AG10803 (cell line): ENCODE data around the gene EEF2.
"Not testable (repeated sequence)": the region's sequence is repeated elsewhere in the genome, so short reads cannot be mapped to it uniquely, and the experiment has no call there.

ENCODE experiments used
- DNase-seq: peaks from one replicate; pipeline ENCODE4 v3.0.0; 2010; ENCODE audit warnings: low read depth
- H3K4me3 ChIP-seq: 2 replicates; pipeline ENCODE4 v1.5.1; 2011; ENCODE audit warnings: mild to moderate bottlenecking, low read length, control low read depth
- CTCF ChIP-seq: conservative IDR thresholded peaks from 2 replicates; pipeline ENCODE4 v1.5.1; 2011; ENCODE audit warnings: mild to moderate bottlenecking, low read length, control low read depth, inconsistent platforms

EEF2 gene

GRCh38 chr19:3970808-3971598, 14.3 kb downstream of the EEF2 start, which contains the start of gene DAPK3:
TSS of gene DAPK3 (minus strand) at chr19:3971099. CDS start at chr19:3969735, 1,364 bp downstream.
- peak within 1 kb of the TSS; percentile 94 for H3K4me3 ChIP-seq
- TF ChIP-seq CTCF = no peak
- peak; percentile 97 for DNase-seq

- peak overlapping the region; percentile 94 for H3K4me3 ChIP-seq
- no peak for TF ChIP-seq CTCF
- no peak for DNase-seq
These were observed 14.9 kb downstream of the EEF2 start for GRCh38 chr19:3970313-3970807.

GRCh38 chr19:3969435-3970312, 15.6 kb downstream of the EEF2 start:
- peak; percentile 46 for TF ChIP-seq CTCF
- peak overlapping the region; percentile 94 for H3K4me3 ChIP-seq
- DNase-seq = peak; percentile 89

GRCh38 chr19:3968556-3969434, 16.5 kb downstream of the EEF2 start:
- peak; percentile 99 for DNase-seq
- peak overlapping the region; percentile 94 for H3K4me3 ChIP-seq
- TF ChIP-seq CTCF = no peak

GRCh38 chr19:3967983-3968382, 17.3 kb downstream of the EEF2 start:
- not testable (repeated sequence) for DNase-seq, H3K4me3 ChIP-seq

GRCh38 chr19:3966051-3967017, 18.9 kb downstream of the EEF2 start:
- no peak for DNase-seq
- no peak overlapping the region for H3K4me3 ChIP-seq
- no peak for TF ChIP-seq CTCF
